Measurements from ENCODE around the gene AMZ1. TPM values are rescaled to one million over a fixed set of nuclear protein-coding genes. Genes with fewer than 3 reads are reported as not detected.

The AMZ1 gene
- total RNA-seq, 4 donors from 2014 or later = 0.19 to 0.27 TPM; not detected in 2

DNA sequence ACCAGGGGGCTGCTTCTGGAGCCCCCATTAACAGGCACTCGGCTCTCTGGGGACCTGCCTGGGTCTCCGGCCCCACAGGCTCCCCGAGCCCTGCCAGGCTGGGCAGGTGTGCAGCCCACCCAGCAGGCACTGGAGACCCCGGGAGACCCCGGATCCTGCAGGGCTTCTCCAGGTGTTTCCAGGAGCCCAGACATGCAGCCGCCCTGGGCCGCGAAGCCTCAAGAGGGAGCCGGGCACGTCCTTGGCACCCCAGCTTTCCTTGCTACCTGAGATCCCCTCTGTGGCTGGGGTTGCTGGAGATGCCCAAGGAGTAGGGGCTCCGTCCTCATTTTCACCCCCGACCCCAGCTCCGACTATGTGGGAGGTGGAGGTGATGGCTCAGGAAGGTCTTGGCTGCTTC is 7.7 kb upstream of the AMZ1 start:
- intact Hi-C loops (cut with DNase I; ENCODE audit: low total_unique reads) = loop anchor here (10.0 kb wide), 1 partner anchor 225 kb away; no protein-coding TSS in a partner anchor
- WGBS, 2 donors = 73 to 77% methylated on average over 9 to 10 of the region's 13 CpGs
- no peak for DNase-seq (ENCODE audit: low spot score in 2 of 2)
- H3K4me3 ChIP-seq (ENCODE audit: low read depth, poor library complexity, severe bottlenecking) = no peak overlapping the region
- TF ChIP-seq POLR2A (IDR thresholded peaks at IDR 0.05) (no peak), CTCF (IDR thresholded peaks at IDR 0.05) (no peak)

- TF ChIP-seq POLR2A (IDR thresholded peaks at IDR 0.05) (no peak), CTCF (IDR thresholded peaks at IDR 0.05) (no peak)
- DNase-seq (ENCODE audit: low spot score in 2 of 2) = peak; percentile 70 to 95
- intact Hi-C loops (cut with DNase I; ENCODE audit: low total_unique reads) = loop anchor here (10.0 kb wide), 1 partner anchor 226 kb away; no protein-coding TSS in a partner anchor
- WGBS, 2 donors = 23 to 31% methylated on average over 16 of the region's 27 CpGs
- H3K4me3 ChIP-seq (ENCODE audit: low read depth, poor library complexity, severe bottlenecking) = no peak overlapping the region
Observed at GRCh38 chr7:2680792-2681490, 7.1 kb upstream of the AMZ1 start.

DNA sequence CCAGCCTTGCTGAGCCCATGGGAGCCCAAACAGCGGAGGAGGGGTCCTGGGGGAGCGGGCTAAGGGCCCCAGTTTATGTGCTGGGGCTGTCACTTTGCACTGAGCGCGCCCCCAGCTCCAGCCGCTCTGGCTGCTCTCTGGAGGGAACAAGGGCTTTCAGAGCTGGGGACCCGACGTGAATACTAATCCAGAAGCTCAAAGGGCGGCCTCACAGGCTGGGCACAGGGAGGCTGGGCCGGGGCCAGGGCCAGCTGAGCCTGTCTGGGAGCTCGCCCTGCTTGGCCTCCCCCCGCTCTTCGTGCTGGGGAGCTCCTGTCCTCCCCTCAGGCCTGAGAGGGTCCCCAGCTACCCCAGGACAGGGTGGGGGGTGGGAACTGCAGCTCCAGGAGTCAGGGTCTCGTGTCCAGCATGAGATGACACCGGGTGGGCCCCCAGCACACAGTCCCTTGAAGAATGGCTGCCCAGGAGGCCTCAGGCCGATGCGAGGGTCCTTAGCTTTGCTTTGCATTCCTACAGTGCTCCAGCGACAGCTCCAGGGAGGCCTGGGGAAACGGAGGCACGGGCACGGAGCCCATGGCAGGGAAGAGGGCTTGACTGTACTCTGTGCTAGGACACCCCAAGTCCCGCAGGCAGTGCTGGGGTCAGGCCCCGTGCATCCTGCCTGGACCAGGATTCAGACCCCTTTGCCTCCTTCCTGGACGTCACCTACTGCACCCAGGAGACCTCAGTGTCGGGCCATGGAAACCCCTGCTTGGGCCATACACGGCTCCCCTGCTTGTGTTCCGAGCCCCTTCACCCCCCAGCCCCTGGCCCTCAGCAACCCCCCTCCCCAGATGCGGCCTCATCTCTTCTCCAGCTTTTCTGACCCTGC is 5.8 kb upstream of the AMZ1 start:
- no peak overlapping the region for H3K4me3 ChIP-seq (ENCODE audit: low read depth, poor library complexity, severe bottlenecking)
- no peak for DNase-seq (ENCODE audit: low spot score in 2 of 2)
- no peak for TF ChIP-seq CTCF (IDR thresholded peaks at IDR 0.05)
- no peak for TF ChIP-seq POLR2A (IDR thresholded peaks at IDR 0.05)
- intact Hi-C loops (cut with DNase I; ENCODE audit: low total_unique reads) = loop anchor here (10.0 kb wide), 1 partner anchor 227 kb away; no protein-coding TSS in a partner anchor
- WGBS, 2 donors = 84 to 86% methylated on average over 19 to 24 of the region's 27 CpGs

- intact Hi-C loops (cut with DNase I; ENCODE audit: low total_unique reads) = loop anchor here (10.0 kb wide), 1 partner anchor 230 kb away; no protein-coding TSS in a partner anchor
- no peak for TF ChIP-seq CTCF (IDR thresholded peaks at IDR 0.05)
- 88 to 97% methylated on average over 11 of the region's 11 CpGs for WGBS, 2 donors
- no peak for DNase-seq (ENCODE audit: low spot score in 2 of 2)
- no peak overlapping the region for H3K4me3 ChIP-seq (ENCODE audit: low read depth, poor library complexity, severe bottlenecking)
Observed at GRCh38 chr7:2684501-2684900, 3.5 kb upstream of the AMZ1 start.

- H3K4me3 ChIP-seq (ENCODE audit: low read depth, poor library complexity, severe bottlenecking) = no peak overlapping the region
- no peak for TF ChIP-seq POLR2A (IDR thresholded peaks at IDR 0.05)
- TF ChIP-seq CTCF (IDR thresholded peaks at IDR 0.05) = no peak
- DNase-seq (ENCODE audit: low spot score in 2 of 2) = no peak
- 84 to 85% methylated on average over 14 of the region's 14 CpGs for WGBS, 2 donors
- intact Hi-C loops (cut with DNase I; ENCODE audit: low total_unique reads) = loop anchor here (10.0 kb wide), 1 partner anchor 231 kb away; no protein-coding TSS in a partner anchor
Observed at GRCh38 chr7:2686101-2686500, 1.9 kb upstream of the AMZ1 start.

Data from lower leg skin (tissue), 4 donors.